Measurements from ENCODE around the gene TRIM14. TPM values are rescaled to one million over a fixed set of nuclear protein-coding genes. Genes with fewer than 3 reads are reported as not detected.

TRIM14 gene
- total RNA-seq, 1 experiment from 2014 or later = 11.9 TPM

- TF ChIP-seq STAT6 (CRISPR knock-in tag; conservative IDR thresholded peaks at IDR 0.05; ENCODE audit: low read depth) (no peak), ZNF138 (CRISPR knock-in tag; conservative IDR thresholded peaks at IDR 0.05) (no peak)
Observed at GRCh38 chr9:98067184-98067583, 51.8 kb downstream of the TRIM14 start (continued).

GRCh38 chr9:98066235-98066634, 52.8 kb downstream of the TRIM14 start:
- no peak overlapping the region for H3K27ac Mint-ChIP-seq

More at GRCh38 chr9:98066235-98066634, 52.8 kb downstream of the TRIM14 start:
- DNase-seq (ENCODE audit: low spot score) (no peak), ATAC-seq (no peak)
- H3K9me3 Mint-ChIP-seq = no peaks in the 10 kb centered on the region
- no peaks in the 10 kb centered on the region for H3K27me3 Mint-ChIP-seq (ENCODE audit: low read depth)
- H3K4me3 Mint-ChIP-seq = no peak overlapping the region
- TF ChIP-seq JAZF1 (CRISPR knock-in tag; IDR thresholded peaks at IDR 0.05) (no peak), ZNF219 (CRISPR knock-in tag; IDR thresholded peaks at IDR 0.05; ENCODE audit: borderline replicate concordance) (no peak), ATF3 (CRISPR knock-in tag; conservative IDR thresholded peaks at IDR 0.05) (no peak), MXD4 (CRISPR knock-in tag; IDR thresholded peaks at IDR 0.05; ENCODE audit: borderline replicate concordance) (no peak), ZNF138 (CRISPR knock-in tag; conservative IDR thresholded peaks at IDR 0.05) (no peak), ZNF263 (CRISPR knock-in tag; IDR thresholded peaks at IDR 0.05; ENCODE audit: low read depth) (no peak), CBFB (CRISPR knock-in tag; IDR thresholded peaks at IDR 0.05; ENCODE audit: low read depth) (no peak), SP1 (CRISPR knock-in tag; conservative IDR thresholded peaks at IDR 0.05) (no peak), TEAD4 (CRISPR knock-in tag; IDR thresholded peaks at IDR 0.05) (no peak), NFE2L1 (CRISPR knock-in tag; IDR thresholded peaks at IDR 0.05) (no peak)
- TF ChIP-seq, protein P1, sequence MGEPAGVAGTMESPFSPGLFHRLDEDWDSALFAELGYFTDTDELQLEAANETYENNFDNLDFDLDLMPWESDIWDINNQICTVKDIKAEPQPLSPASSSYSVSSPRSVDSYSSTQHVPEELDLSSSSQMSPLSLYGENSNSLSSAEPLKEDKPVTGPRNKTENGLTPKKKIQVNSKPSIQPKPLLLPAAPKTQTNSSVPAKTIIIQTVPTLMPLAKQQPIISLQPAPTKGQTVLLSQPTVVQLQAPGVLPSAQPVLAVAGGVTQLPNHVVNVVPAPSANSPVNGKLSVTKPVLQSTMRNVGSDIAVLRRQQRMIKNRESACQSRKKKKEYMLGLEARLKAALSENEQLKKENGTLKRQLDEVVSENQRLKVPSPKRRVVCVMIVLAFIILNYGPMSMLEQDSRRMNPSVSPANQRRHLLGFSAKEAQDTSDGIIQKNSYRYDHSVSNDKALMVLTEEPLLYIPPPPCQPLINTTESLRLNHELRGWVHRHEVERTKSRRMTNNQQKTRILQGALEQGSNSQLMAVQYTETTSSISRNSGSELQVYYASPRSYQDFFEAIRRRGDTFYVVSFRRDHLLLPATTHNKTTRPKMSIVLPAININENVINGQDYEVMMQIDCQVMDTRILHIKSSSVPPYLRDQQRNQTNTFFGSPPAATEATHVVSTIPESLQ (CRISPR knock-in tag; IDR thresholded peaks at IDR 0.05) = no peak
- TF ChIP-seq, protein P2, sequence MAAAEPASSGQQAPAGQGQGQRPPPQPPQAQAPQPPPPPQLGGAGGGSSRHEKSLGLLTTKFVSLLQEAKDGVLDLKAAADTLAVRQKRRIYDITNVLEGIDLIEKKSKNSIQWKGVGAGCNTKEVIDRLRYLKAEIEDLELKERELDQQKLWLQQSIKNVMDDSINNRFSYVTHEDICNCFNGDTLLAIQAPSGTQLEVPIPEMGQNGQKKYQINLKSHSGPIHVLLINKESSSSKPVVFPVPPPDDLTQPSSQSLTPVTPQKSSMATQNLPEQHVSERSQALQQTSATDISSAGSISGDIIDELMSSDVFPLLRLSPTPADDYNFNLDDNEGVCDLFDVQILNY (CRISPR knock-in tag; IDR thresholded peaks at IDR 0.05) = no peak
- TF ChIP-seq, protein P3, sequence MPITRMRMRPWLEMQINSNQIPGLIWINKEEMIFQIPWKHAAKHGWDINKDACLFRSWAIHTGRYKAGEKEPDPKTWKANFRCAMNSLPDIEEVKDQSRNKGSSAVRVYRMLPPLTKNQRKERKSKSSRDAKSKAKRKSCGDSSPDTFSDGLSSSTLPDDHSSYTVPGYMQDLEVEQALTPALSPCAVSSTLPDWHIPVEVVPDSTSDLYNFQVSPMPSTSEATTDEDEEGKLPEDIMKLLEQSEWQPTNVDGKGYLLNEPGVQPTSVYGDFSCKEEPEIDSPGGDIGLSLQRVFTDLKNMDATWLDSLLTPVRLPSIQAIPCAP (CRISPR knock-in tag; IDR thresholded peaks at IDR 0.05) = no peak
- TF ChIP-seq, protein P4, sequence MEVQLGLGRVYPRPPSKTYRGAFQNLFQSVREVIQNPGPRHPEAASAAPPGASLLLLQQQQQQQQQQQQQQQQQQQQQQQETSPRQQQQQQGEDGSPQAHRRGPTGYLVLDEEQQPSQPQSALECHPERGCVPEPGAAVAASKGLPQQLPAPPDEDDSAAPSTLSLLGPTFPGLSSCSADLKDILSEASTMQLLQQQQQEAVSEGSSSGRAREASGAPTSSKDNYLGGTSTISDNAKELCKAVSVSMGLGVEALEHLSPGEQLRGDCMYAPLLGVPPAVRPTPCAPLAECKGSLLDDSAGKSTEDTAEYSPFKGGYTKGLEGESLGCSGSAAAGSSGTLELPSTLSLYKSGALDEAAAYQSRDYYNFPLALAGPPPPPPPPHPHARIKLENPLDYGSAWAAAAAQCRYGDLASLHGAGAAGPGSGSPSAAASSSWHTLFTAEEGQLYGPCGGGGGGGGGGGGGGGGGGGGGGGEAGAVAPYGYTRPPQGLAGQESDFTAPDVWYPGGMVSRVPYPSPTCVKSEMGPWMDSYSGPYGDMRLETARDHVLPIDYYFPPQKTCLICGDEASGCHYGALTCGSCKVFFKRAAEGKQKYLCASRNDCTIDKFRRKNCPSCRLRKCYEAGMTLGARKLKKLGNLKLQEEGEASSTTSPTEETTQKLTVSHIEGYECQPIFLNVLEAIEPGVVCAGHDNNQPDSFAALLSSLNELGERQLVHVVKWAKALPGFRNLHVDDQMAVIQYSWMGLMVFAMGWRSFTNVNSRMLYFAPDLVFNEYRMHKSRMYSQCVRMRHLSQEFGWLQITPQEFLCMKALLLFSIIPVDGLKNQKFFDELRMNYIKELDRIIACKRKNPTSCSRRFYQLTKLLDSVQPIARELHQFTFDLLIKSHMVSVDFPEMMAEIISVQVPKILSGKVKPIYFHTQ (CRISPR knock-in tag; IDR thresholded peaks at IDR 0.05) = no peak
- peaks cover 35% of the 10 kb centered on the region for H3K36me3 Mint-ChIP-seq
- POLR2A ChIA-PET = interaction anchor here (0.7 kb wide), 1 partner anchor 96 kb away, joined by 5 read pairs; no protein-coding TSS in a partner anchor
- CTCF ChIA-PET = no interaction called here
- no peaks in the 10 kb centered on the region for H3K4me1 Mint-ChIP-seq

All from WTC11 (cell line).